HG02973 (cell line): ENCODE results near the gene ELOVL6.

Source experiments
- ATAC-seq: cut with Tn5 transposase; IDR thresholded peaks from one replicate; pipeline ENCODE4 v1.9.1; 2021; ENCODE audit warnings: moderate library complexity; ENCODE audit not compliant: unreplicated experiment

ELOVL6 gene

GRCh38 chr4:109998867-109999584 lies 199.4 kb downstream of the ELOVL6 start:
- ATAC-seq = peak; percentile 41

GRCh38 chr4:109996526-109996925 lies 201.9 kb downstream of the ELOVL6 start:
- no peak for ATAC-seq
